ENCODE results near the gene SP140. TPM values are rescaled to one million over a fixed set of nuclear protein-coding genes. Genes with fewer than 3 reads are reported as not detected.

Gene SP140
- total and polyA plus RNA-seq, 7 donors: 0.19 to 0.59 (median 0.35) TPM

GRCh38 chr2:230343747-230344146 is 118.2 kb downstream of the SP140 start:
- Histone ChIP-seq H3K36me3 (ENCODE audit: insufficient read depth in 1 of 2, low read depth in 1 of 2) (no peaks in the 10 kb centered on the region), H3K27ac (no peak overlapping the region), H3K4me3 (no peak overlapping the region), H3K27me3 (ENCODE audit: insufficient read depth in 3 of 3, low read length in 2 of 3) (no peaks in the 10 kb centered on the region), H3K4me1 (no peaks in the 10 kb centered on the region), H3K9me3 (peaks cover 13% of the 10 kb centered on the region)
- WGBS, 3 donors: 67 to 91% (median 86%) methylated on average over 1 of the region's 1 CpG
- no peak for ATAC-seq
- DNase-seq: no peak
- no peak for TF ChIP-seq CTCF (IDR thresholded peaks at IDR 0.05)
- intact Hi-C loops (cut with DNase I): no loop called here

GRCh38 chr2:230346465-230346864 is 120.9 kb downstream of the SP140 start:
- H3K27me3 ChIP-seq (ENCODE audit: insufficient read depth in 3 of 3, low read length in 2 of 3): no peaks in the 10 kb centered on the region
- H3K27ac ChIP-seq: no peak overlapping the region
- no peaks in the 10 kb centered on the region for H3K4me1 ChIP-seq
- intact Hi-C loops (cut with DNase I): no loop called here
- 97% methylated on average over 1 of the region's 1 CpG for WGBS, 3 donors
- TF ChIP-seq CTCF (IDR thresholded peaks at IDR 0.05): no peak
- ATAC-seq (no peak), DNase-seq (no peak)
- H3K4me3 ChIP-seq: no peak overlapping the region
- peaks cover 13% of the 10 kb centered on the region for H3K9me3 ChIP-seq
- H3K36me3 ChIP-seq (ENCODE audit: insufficient read depth in 1 of 2, low read depth in 1 of 2): no peaks in the 10 kb centered on the region

- intact Hi-C loops (cut with DNase I): no loop called here
- ATAC-seq (no peak), DNase-seq (no peak)
- TF ChIP-seq CTCF (IDR thresholded peaks at IDR 0.05): no peak
- H3K4me3 ChIP-seq: no peak overlapping the region
- H3K9me3 ChIP-seq: peaks cover 13% of the 10 kb centered on the region
- H3K27me3 ChIP-seq (ENCODE audit: insufficient read depth in 3 of 3, low read length in 2 of 3): no peaks in the 10 kb centered on the region
- H3K27ac ChIP-seq: no peak overlapping the region
- no peaks in the 10 kb centered on the region for H3K4me1 ChIP-seq
- 71 to 94% (median 76%) methylated on average over 1 of the region's 1 CpG for WGBS, 3 donors
- no peaks in the 10 kb centered on the region for H3K36me3 ChIP-seq (ENCODE audit: insufficient read depth in 1 of 2, low read depth in 1 of 2)
Observed at GRCh38 chr2:230346921-230347533, 121.5 kb downstream of the SP140 start.

- WGBS, 3 donors: 84 to 91% (median 87%) methylated on average over 6 of the region's 6 CpGs
- no peaks in the 10 kb centered on the region for H3K36me3 ChIP-seq (ENCODE audit: insufficient read depth in 1 of 2, low read depth in 1 of 2)
- H3K9me3 ChIP-seq: peaks cover 13% of the 10 kb centered on the region
- TF ChIP-seq CTCF (IDR thresholded peaks at IDR 0.05): no peak
- no peak overlapping the region for H3K27ac ChIP-seq
- H3K27me3 ChIP-seq (ENCODE audit: insufficient read depth in 3 of 3, low read length in 2 of 3): no peaks in the 10 kb centered on the region
- ATAC-seq: no peak
- DNase-seq: no peak
- no peaks in the 10 kb centered on the region for H3K4me1 ChIP-seq
- intact Hi-C loops (cut with DNase I): no loop called here
- H3K4me3 ChIP-seq: no peak overlapping the region
Observed at GRCh38 chr2:230347659-230348305, 122.2 kb downstream of the SP140 start.

- intact Hi-C loops (cut with DNase I): no loop called here
- H3K27me3 ChIP-seq (ENCODE audit: insufficient read depth in 3 of 3, low read length in 2 of 3): no peaks in the 10 kb centered on the region
- no peaks in the 10 kb centered on the region for H3K36me3 ChIP-seq (ENCODE audit: insufficient read depth in 1 of 2, low read depth in 1 of 2)
- H3K9me3 ChIP-seq: peaks cover 13% of the 10 kb centered on the region
- DNase-seq (no peak), ATAC-seq (no peak)
- no peak overlapping the region for H3K4me3 ChIP-seq
- H3K27ac ChIP-seq: no peak overlapping the region
- no peaks in the 10 kb centered on the region for H3K4me1 ChIP-seq
- no peak for TF ChIP-seq CTCF (IDR thresholded peaks at IDR 0.05)
Observed at GRCh38 chr2:230348787-230349186, 123.3 kb downstream of the SP140 start.
